ENCODE measurements around the gene GABBR2. TPM values are rescaled to one million over a fixed set of nuclear protein-coding genes. Genes with fewer than 3 reads are reported as not detected.

Gene GABBR2
- total RNA-seq, 1 experiment from 2014 or later = not detected

DNA sequence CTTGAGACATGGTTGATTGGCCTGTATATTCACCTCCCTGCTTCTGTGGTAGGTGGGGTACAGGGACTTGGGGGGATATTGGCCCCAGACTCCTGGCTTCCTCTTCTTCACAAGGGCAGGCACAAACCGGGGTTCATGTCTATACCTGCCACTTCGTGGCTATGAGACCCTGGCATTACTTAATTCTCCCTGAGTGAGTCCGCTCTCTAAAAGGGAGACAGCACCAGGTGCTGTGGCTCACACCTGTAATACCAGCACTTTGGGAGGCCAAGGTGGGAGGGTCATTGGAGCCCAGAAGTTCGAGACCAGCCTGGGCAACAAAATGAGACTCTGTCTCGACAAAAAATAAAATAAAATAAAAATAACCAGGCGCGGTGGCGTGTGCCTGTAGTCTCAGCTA lies 178.5 kb downstream of the GABBR2 start:
- POLR2A ChIA-PET (ENCODE audit: low non-redundant PET) = no interaction called here
- no peak for TF ChIP-seq EZH2 (IDR thresholded peaks at IDR 0.05; ENCODE audit: borderline replicate concordance, low read depth, low read length, poor library complexity, severe bottlenecking)
- TF ChIP-seq, protein P1, sequence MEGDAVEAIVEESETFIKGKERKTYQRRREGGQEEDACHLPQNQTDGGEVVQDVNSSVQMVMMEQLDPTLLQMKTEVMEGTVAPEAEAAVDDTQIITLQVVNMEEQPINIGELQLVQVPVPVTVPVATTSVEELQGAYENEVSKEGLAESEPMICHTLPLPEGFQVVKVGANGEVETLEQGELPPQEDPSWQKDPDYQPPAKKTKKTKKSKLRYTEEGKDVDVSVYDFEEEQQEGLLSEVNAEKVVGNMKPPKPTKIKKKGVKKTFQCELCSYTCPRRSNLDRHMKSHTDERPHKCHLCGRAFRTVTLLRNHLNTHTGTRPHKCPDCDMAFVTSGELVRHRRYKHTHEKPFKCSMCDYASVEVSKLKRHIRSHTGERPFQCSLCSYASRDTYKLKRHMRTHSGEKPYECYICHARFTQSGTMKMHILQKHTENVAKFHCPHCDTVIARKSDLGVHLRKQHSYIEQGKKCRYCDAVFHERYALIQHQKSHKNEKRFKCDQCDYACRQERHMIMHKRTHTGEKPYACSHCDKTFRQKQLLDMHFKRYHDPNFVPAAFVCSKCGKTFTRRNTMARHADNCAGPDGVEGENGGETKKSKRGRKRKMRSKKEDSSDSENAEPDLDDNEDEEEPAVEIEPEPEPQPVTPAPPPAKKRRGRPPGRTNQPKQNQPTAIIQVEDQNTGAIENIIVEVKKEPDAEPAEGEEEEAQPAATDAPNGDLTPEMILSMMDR (conservative IDR thresholded peaks at IDR 0.05; ENCODE audit: low read depth, low read length) = no peak

DNA sequence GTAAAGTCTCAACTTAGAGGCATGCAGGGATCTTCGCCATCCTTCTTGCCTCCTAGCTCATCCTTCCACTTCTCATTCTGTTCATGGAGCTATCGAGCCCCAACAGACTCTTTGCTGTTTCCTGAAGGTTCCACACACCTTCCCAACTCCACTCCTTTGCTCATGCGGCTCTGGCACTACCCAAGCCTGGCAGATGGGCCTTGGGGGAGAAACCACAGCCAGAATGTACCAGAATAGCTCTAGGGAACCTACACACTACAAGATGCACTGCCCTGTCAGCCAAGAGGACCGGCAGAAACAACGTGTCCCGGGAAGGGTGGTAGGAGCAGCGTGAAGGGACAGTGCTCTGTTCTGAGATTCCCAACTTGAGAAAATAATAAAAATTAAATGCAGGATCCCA lies 178.9 kb downstream of the GABBR2 start:
- DNase-seq (ENCODE audit: low spot score) = no peak
- Histone ChIP-seq H3K9me3 (ENCODE audit: low read depth, low read length, poor library complexity, severe bottlenecking) (no peaks in the 10 kb centered on the region), H3K27me3 (replicated peaks; ENCODE audit: insufficient read depth, low read depth, low read length, poor library complexity) (peaks cover 13% of the 10 kb centered on the region), H3K4me3 (ENCODE audit: low read depth, low read length, poor library complexity, severe bottlenecking) (no peak overlapping the region), H3K36me3 (ENCODE audit: insufficient read depth, low read length, poor library complexity, severe bottlenecking) (no peaks in the 10 kb centered on the region), H3K27ac (ENCODE audit: low read depth, low read length, poor library complexity, severe bottlenecking) (no peak overlapping the region), H3K4me1 (ENCODE audit: insufficient read depth, low read length, poor library complexity, severe bottlenecking) (no peaks in the 10 kb centered on the region)
- intact Hi-C loops (cut with micrococcal nuclease; ENCODE audit: unreplicated experiment) = loop anchor here (5.0 to 10.0 kb wide), 2 partner anchors 175 to 247 kb away; partner anchors contain the start of gene GABBR2
- no TSS peak for BruUV-seq (replicated peaks)
- TF ChIP-seq, protein P1 (conservative IDR thresholded peaks at IDR 0.05; ENCODE audit: low read depth, low read length) = no peak
- no peak for TF ChIP-seq EZH2 (IDR thresholded peaks at IDR 0.05; ENCODE audit: borderline replicate concordance, low read depth, low read length, poor library complexity, severe bottlenecking)
- ChIA-PET POLR2A (ENCODE audit: low non-redundant PET) (no interaction called here), CTCF (no interaction called here)

More for the DNA sequence above, 178.5 kb downstream of the GABBR2 start:
- CTCF ChIA-PET = no interaction called here
- no TSS peak for BruUV-seq (replicated peaks)
- H3K9me3 ChIP-seq (ENCODE audit: low read depth, low read length, poor library complexity, severe bottlenecking) = no peaks in the 10 kb centered on the region
- DNase-seq (ENCODE audit: low spot score) = no peak
- intact Hi-C loops (cut with micrococcal nuclease; ENCODE audit: unreplicated experiment) = loop anchor here (5.0 to 10.0 kb wide), 2 partner anchors 175 to 247 kb away; partner anchors contain the start of gene GABBR2
- H3K36me3 ChIP-seq (ENCODE audit: insufficient read depth, low read length, poor library complexity, severe bottlenecking) = no peaks in the 10 kb centered on the region
- H3K27me3 ChIP-seq (replicated peaks; ENCODE audit: insufficient read depth, low read depth, low read length, poor library complexity) = peaks cover 13% of the 10 kb centered on the region
- H3K27ac ChIP-seq (ENCODE audit: low read depth, low read length, poor library complexity, severe bottlenecking) = no peak overlapping the region
- no peaks in the 10 kb centered on the region for H3K4me1 ChIP-seq (ENCODE audit: insufficient read depth, low read length, poor library complexity, severe bottlenecking)
- no peak overlapping the region for H3K4me3 ChIP-seq (ENCODE audit: low read depth, low read length, poor library complexity, severe bottlenecking)

DNA sequence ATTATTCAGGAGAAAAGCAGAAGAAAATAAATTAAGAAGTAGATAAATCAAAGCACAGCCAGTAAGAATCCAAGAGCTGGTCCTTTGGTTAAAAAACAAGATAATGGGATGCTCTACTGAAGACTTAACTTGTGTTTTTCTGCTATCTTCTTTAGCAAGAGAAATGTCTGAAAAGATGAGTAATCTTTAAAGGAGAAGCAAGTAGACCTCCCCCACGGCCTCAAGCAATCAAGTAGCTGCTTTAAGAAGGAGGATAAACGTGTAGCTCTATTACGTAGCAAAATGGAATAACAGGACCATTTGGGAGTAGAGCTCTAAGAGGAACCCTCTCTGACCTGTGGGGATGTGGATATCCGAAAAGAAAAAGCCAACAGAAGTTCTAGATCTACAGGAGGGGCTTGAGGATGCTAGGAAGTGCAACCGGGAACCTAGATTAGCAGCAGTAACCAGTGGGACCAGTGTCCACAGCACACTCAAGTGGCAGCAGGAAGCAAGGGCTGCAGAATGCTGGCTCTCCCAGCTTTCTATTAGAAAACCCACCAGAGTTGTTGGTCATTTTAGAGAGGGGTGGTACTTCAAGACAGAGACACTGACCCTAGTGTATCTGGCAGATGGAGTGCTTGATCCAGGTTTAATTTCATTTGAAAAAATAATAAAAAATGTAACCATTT lies 185.4 kb downstream of the GABBR2 start:
- no peak for DNase-seq (ENCODE audit: low spot score)
- Histone ChIP-seq H3K4me3 (ENCODE audit: low read depth, low read length, poor library complexity, severe bottlenecking) (no peak overlapping the region), H3K27ac (ENCODE audit: low read depth, low read length, poor library complexity, severe bottlenecking) (no peak overlapping the region), H3K4me1 (ENCODE audit: insufficient read depth, low read length, poor library complexity, severe bottlenecking) (no peaks in the 10 kb centered on the region), H3K9me3 (ENCODE audit: low read depth, low read length, poor library complexity, severe bottlenecking) (no peaks in the 10 kb centered on the region), H3K36me3 (ENCODE audit: insufficient read depth, low read length, poor library complexity, severe bottlenecking) (no peaks in the 10 kb centered on the region), H3K27me3 (replicated peaks; ENCODE audit: insufficient read depth, low read depth, low read length, poor library complexity) (peaks cover 35% of the 10 kb centered on the region)
- no peak for TF ChIP-seq EZH2 (IDR thresholded peaks at IDR 0.05; ENCODE audit: borderline replicate concordance, low read depth, low read length, poor library complexity, severe bottlenecking)
- TF ChIP-seq, protein P1 (conservative IDR thresholded peaks at IDR 0.05; ENCODE audit: low read depth, low read length) = 0 out of 2 replicates have a peak, but pooled peaks have one; percentile 15
- no TSS peak for BruUV-seq (replicated peaks)
- intact Hi-C loops (cut with micrococcal nuclease; ENCODE audit: unreplicated experiment) = no loop called here
- CTCF ChIA-PET = interaction anchor here (1.1 kb wide), 1 partner anchor 208 kb away, joined by 3 read pairs; no protein-coding TSS in a partner anchor
- POLR2A ChIA-PET (ENCODE audit: low non-redundant PET) = no interaction called here

All from A673 (cell line).